MCF 10A (cell line): Measurements from ENCODE around the gene IKZF3. TPM values are rescaled to one million over a fixed set of nuclear protein-coding genes. Genes with fewer than 3 reads are reported as not detected.

ENCODE experiments used
- Bru-seq: library from RNA; stranded (reverse); fragments of 400-500 nt; gene quantifications from one replicate; lab custom pipeline; 2021; lab: Mats Ljungman, UMichigan
- BruChase-seq, 2 experiments: library from RNA; stranded (reverse); fragments of 400-500 nt; gene quantifications; one replicate each; lab custom pipeline; 2021; lab: Mats Ljungman, UMichigan
- BruUV-seq: library from RNA; stranded (reverse); fragments of 400-500 nt; replicated peaks from 2 replicates; lab custom pipeline; 2021; lab: Mats Ljungman, UMichigan
- CTCF ChIA-PET: fragments of 300-600 bp; sonication (Branson Sonifier 250); formaldehyde crosslinking; extraction: SDS; loops from one replicate; lab custom pipeline; 2021; ENCODE audit warnings: antibody characterized with exemption, inconsistent platforms; lab: Yijun Ruan, JAX
- POLR2A ChIA-PET: fragments of 300-600, 350-650 bp; sonication (Branson Sonifier 250); formaldehyde crosslinking; extraction: SDS; loops from one replicate; lab custom pipeline; 2020; ENCODE audit warnings: antibody characterized with exemption, inconsistent platforms; lab: Yijun Ruan, JAX
- DNase-seq: peaks from one replicate; pipeline ENCODE4 v3.0.0-alpha.2; 2018; ENCODE audit not compliant: unreplicated experiment
- H3K27ac Mint-ChIP-seq: one replicate; pipeline ENCODE4 v1.8.0; 2022; ENCODE audit warnings: mild to moderate bottlenecking, low read depth, mixed read lengths; ENCODE audit not compliant: unreplicated experiment
- H3K27me3 Mint-ChIP-seq: one replicate; pipeline ENCODE4 v1.8.0; 2022; ENCODE audit warnings: mixed read lengths; ENCODE audit not compliant: insufficient read depth, unreplicated experiment
- H3K36me3 Mint-ChIP-seq: one replicate; pipeline ENCODE4 v1.8.0; 2022; ENCODE audit warnings: mild to moderate bottlenecking, moderate library complexity, mixed read lengths; ENCODE audit not compliant: insufficient read depth, unreplicated experiment
- H3K4me1 Mint-ChIP-seq: one replicate; pipeline ENCODE4 v1.8.0; 2022; ENCODE audit warnings: mixed read lengths; ENCODE audit not compliant: insufficient read depth, unreplicated experiment
- H3K4me3 Mint-ChIP-seq: one replicate; pipeline ENCODE4 v1.8.0; 2022; ENCODE audit warnings: mild to moderate bottlenecking, moderate library complexity, mixed read lengths; ENCODE audit not compliant: unreplicated experiment
- H3K9me3 Mint-ChIP-seq: one replicate; pipeline ENCODE4 v1.8.0; 2022; ENCODE audit warnings: mixed read lengths; ENCODE audit not compliant: unreplicated experiment
- CTCF ChIP-seq: fragments of 200-600 bp; IDR thresholded peaks from one replicate; pipeline ENCODE4 v1.8.0; 2022; ENCODE audit warnings: antibody characterized with exemption, mild to moderate bottlenecking; ENCODE audit not compliant: unreplicated experiment
- intact Hi-C: fragments of 100-400 bp; cut with micrococcal nuclease; formaldehyde crosslinking; loops from 2 replicates; pipeline ENCODE4 v1.14.1; 2022
- long read RNA-seq: library from polyadenylated mRNA; stranded (forward); transcript quantifications from one replicate; pipeline ENCODE4 v2.0.0, GENCODE V29; 2022
- total RNA-seq: library from RNA; stranded (reverse); gene quantifications from 2 replicates; pipeline ENCODE4 v1.2.3, GENCODE V29; 2022

Gene IKZF3
- total RNA-seq (not detected in 2 replicates), Bru-seq, nascent RNA (percentile 3 among the genes with signal in this experiment), BruChase-seq, experiment 1, labeled RNA remaining after a 6-hour chase (percentile 5 among the genes with signal in this experiment), BruChase-seq, experiment 2, labeled RNA remaining after a 2-hour chase (percentile 1 among the genes with signal in this experiment)
- long read RNA-seq: 0 reads

DNA sequence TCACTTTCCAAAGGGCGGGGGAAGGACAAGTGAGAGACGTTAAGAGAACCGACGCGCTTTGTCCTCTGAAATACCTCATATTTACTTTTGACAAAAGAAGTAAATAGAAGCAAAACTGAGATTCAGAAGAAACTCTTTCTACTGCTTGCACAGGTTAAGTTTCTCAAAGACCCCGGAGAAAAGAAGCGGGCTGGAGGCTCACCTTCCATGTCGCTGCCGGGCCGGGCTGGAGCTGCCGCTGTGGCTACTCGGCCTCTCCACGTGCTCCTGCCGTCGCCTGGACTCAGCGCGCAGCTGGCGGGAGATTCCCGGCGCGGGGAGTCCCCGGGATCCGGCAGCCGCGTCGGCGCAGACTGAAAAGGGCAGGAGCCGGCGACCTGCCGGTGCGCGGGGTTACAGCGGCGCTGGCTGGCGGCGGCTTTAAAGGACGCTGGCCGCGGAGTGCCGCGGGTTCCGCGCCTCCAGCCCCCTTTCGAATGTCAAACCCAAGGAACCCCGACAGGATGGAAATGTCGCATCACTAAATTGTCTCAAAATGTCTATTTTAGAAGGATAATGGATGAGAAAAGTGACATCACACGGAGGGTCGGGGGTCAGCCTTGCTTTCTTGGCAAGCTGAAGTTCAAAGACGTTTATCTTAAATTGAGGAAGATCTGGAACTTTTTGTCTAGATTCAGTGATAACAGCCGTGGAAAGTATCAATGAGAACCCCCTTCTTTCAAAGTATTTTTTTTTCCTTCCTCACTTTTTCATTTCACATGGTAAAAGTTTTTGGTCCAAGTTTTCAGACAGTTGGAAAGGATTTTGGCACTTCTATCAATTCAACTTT, at the start of gene IKZF3:
TSS of gene IKZF3 (minus strand) at position 395 of the 829 bp plus-strand sequence. CDS start at position 209, 186 bp downstream.
- H3K4me1 Mint-ChIP-seq: no peaks in the 10 kb centered on the region
- POLR2A ChIA-PET: no interaction called here
- no TSS peak for BruUV-seq
- no peak within 1 kb of the TSS for H3K4me3 Mint-ChIP-seq
- no peak for TF ChIP-seq CTCF
- DNase-seq: no peak
- no peaks in the 10 kb centered on the region for H3K36me3 Mint-ChIP-seq
- CTCF ChIA-PET: no interaction called here
- peaks cover 73% of the 10 kb centered on the region for H3K27me3 Mint-ChIP-seq
- no peak within 1 kb of the TSS for H3K27ac Mint-ChIP-seq
- intact Hi-C loops: no loop called here
- no peaks in the 10 kb centered on the region for H3K9me3 Mint-ChIP-seq

GRCh38 chr17:39908789-39909352, 44.8 kb upstream of the IKZF3 start:
- DNase-seq: no peak
- Mint-ChIP-seq H3K4me1 (no peaks in the 10 kb centered on the region), H3K27me3 (peaks cover 39% of the 10 kb centered on the region), H3K4me3 (no peak overlapping the region), H3K36me3 (no peaks in the 10 kb centered on the region), H3K27ac (no peak overlapping the region), H3K9me3 (no peaks in the 10 kb centered on the region)
- BruUV-seq: no TSS peak
- no peak for TF ChIP-seq CTCF
- intact Hi-C loops: no loop called here
- POLR2A ChIA-PET: interaction anchor here (0.6 kb wide), 1 partner anchor 1182 kb away, joined by 3 read pairs; no protein-coding TSS in a partner anchor
- CTCF ChIA-PET: interaction anchor here (1.0 kb wide), 1 partner anchor 36 kb away, joined by 3 read pairs; no protein-coding TSS in a partner anchor

DNA sequence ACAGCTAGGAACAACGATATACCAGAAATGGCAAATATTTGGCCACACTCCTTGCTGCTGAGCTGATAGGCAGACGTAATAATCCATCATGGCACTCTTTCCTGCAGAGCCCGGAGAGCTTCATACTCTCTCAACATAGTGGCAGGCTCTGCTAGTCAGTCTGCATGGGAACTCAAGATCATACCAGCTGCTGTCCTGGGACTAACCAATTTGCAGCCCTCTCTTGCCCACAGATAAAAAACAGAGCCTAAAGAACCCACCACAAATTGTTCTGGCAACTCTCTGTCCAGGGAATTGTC, 40.8 kb upstream of the IKZF3 start:
- no peak for DNase-seq
- ChIA-PET POLR2A (interaction anchor here (1.2 kb wide), 1 partner anchor 9 kb away, joined by 3 read pairs; no protein-coding TSS in a partner anchor), CTCF (no interaction called here)
- no peaks in the 10 kb centered on the region for H3K36me3 Mint-ChIP-seq
- no peaks in the 10 kb centered on the region for H3K9me3 Mint-ChIP-seq
- peaks cover 14% of the 10 kb centered on the region for H3K27me3 Mint-ChIP-seq
- BruUV-seq: no TSS peak
- H3K4me1 Mint-ChIP-seq: no peaks in the 10 kb centered on the region
- intact Hi-C loops: no loop called here
- H3K4me3 Mint-ChIP-seq: no peak overlapping the region
- no peak overlapping the region for H3K27ac Mint-ChIP-seq
- no peak for TF ChIP-seq CTCF
